HCT116 (cell line): Measurements from ENCODE around the gene ZMYM2.

Source experiments
- POLR2A ChIP-seq: IDR thresholded peaks from 2 replicates; pipeline ENCODE4 v1.7.0; 2011; ENCODE audit warnings: borderline replicate concordance; ENCODE audit not compliant: insufficient read depth, insufficient read length; ENCODE audit errors: extremely low read depth
- SIN3A ChIP-seq: IDR thresholded peaks from 2 replicates; pipeline ENCODE4 v1.6.1; 2012; ENCODE audit warnings: low read depth
- TF ChIP-seq, protein P1 (sequence below), 3 experiments: fragments of 200-600 bp in 1 of 3; sonication (generic) in 1 of 3; IDR thresholded peaks in 2 of 3; conservative IDR thresholded peaks in 1 of 3; 2 replicates each; pipeline ENCODE4 v1.5.1; 2012 to 2017; ENCODE audit warnings: low read depth in 2 of 3, low read length in 2 of 3, antibody characterized with exemption in 1 of 3, borderline replicate concordance in 1 of 3, control low read depth in 1 of 3, mild to moderate bottlenecking in 1 of 3, mixed read lengths in 1 of 3, mixed run types in 1 of 3, moderate library complexity in 1 of 3; ENCODE audit not compliant: insufficient read depth in 1 of 3

DNA sequence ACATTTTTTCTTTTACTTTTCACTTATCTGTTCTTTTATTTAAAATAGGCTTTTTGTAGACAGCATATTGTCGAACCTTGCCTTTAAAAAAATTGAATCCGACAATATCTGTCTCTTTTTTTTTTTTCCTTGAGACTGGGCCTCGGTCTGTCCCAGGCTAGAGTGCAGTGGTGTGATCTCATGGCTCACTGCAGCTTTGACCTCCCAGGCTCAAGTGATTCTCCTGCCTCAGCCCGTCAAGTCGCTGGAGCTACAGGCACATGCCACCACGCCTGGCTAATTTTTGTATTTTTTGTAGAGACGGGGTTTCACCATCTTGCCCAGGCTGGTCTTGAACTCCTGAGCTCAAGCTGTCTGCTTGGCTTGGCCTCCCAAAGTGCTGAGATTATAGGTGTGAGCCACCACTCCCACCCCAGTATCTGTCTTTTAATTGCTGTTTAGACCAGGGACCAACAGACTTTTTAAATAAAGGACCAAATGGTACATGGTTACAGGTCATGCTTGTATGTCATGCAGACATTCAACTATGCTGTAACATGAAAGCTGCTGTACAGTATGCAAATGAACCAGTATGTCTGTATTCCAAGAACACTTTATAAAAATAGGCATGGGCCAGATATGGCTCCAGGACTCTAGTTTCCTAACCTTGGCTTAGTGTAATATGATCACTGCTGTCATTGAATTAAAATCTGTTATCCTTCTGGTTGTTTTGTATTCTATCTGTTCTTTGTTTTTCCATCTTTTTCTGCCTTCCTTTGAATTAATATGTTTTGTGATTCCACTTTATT lies 122.0 kb downstream of the ZMYM2 start:
- TF ChIP-seq, protein P1, sequence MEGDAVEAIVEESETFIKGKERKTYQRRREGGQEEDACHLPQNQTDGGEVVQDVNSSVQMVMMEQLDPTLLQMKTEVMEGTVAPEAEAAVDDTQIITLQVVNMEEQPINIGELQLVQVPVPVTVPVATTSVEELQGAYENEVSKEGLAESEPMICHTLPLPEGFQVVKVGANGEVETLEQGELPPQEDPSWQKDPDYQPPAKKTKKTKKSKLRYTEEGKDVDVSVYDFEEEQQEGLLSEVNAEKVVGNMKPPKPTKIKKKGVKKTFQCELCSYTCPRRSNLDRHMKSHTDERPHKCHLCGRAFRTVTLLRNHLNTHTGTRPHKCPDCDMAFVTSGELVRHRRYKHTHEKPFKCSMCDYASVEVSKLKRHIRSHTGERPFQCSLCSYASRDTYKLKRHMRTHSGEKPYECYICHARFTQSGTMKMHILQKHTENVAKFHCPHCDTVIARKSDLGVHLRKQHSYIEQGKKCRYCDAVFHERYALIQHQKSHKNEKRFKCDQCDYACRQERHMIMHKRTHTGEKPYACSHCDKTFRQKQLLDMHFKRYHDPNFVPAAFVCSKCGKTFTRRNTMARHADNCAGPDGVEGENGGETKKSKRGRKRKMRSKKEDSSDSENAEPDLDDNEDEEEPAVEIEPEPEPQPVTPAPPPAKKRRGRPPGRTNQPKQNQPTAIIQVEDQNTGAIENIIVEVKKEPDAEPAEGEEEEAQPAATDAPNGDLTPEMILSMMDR (IDR thresholded peaks at IDR 0.05 in 2 of 3, conservative IDR thresholded peaks at IDR 0.05 in 1 of 3; ENCODE audit: borderline replicate concordance in 1 of 3, insufficient read depth in 1 of 3, low read depth in 2 of 3, low read length in 2 of 3), result no peak
- TF ChIP-seq SIN3A, result no peak
- TF ChIP-seq POLR2A, result no peak
